Activated CD8-positive, alpha-beta memory T cell treated with anti-CD3 and anti-CD28 coated beads, Interleukin-2, amount 50 U/mL, for 24 hours (primary cell): ENCODE measurements around the gene IFI27L1.
"Not testable (repeated sequence)": the region's sequence is repeated elsewhere in the genome, so short reads cannot be mapped to it uniquely, and the experiment has no call there.

Source experiments
- DNase-seq: peaks from one replicate; pipeline ENCODE4 v3.0.0-alpha.2; 2020; ENCODE audit errors: extremely low read depth

Gene IFI27L1

DNA sequence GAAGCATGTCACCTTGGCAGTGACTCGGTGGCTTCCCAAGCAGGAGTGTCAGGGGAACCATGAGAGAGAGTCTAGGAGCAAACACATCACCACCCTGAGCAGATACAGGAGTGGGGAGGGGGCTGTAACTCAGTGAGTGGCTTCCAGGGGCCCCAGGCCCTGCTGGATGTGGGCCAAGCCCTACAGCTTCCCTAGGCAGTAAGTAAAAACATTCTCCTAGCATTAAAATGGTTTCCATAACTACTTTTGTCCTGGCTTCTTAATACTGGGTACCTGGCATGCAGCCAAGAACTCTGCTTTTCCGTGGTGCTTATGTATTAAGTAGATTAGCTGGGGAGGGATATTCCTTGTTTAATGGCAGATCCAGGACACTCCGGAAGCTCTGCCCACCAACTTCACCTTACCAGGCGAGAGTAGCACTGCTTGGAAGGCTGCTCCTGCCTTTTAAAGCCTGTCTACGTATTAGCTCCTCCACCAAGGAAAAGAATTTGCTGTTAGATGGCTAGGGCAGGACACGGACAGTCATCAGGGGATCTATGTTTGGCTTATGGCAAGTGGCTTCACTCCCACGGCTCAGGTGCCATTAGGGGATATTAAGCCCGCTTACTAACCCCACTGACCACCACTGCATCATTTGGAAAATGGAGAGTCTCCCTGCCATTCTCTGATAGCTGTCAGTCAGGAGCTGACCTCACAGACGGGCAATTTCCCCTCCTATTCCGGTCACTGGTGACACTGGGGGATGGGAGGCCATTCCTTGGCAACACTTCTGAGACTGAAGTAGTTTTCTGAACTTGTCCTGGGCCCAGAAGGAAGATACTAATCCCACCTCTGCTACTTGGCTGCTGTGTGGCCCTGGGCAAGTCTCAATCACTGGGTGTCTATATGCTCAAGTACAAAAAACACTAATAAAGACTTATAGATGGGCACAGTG, 32.2 kb upstream of the IFI27L1 start:
- DNase-seq, result no peak

DNA sequence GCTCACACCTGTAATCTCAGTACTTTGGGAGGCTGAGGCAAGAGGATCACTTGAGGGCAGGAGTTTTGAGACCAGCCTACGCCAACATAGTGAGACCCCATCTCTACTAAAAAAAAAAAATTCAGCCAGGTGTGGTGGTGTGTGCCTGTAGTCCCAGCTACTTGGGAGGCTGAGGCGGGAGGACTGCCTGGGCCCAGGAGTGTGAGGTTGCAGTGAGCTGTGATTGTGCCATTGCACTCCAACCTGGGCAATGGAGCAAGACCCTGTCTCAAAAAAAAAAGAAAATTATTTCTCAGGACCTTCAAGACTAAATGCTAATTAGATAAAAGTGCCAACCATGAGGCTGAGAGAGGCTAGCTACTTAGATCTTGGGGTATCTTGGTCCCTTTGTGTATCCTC, 31.5 kb upstream of the IFI27L1 start:
- no peak for DNase-seq

DNA sequence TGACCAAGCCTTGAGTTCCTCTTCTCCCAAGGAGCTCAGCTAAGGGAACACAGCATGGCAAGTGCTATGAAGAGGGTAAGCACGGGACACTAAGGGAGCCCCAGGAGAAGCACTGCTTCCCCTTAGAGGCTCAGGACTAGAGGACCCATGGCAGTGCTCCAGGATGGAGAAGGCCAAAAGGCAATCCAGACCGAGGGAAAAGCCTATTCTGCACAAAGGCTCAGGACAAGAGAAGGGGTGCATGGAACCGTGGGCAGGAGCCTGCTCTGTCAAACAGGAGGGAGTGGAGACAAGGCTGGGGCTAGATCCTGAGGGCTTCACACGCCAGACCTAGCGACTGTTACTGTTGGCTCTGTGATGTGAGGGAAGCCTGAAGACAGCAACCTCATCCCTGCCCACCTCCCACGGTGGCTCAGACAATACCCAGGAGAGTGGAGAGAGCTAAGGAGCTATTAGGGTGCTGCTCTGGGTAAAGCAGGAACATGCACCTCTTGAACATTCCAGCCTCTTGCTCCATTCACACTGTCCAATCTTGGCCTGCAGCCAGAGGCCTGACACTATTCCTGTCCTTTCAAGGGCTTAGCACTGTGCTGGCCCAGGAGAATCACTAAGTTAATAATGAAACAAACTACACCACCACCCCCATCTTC, 30.8 kb upstream of the IFI27L1 start:
- DNase-seq, result no peak

DNA sequence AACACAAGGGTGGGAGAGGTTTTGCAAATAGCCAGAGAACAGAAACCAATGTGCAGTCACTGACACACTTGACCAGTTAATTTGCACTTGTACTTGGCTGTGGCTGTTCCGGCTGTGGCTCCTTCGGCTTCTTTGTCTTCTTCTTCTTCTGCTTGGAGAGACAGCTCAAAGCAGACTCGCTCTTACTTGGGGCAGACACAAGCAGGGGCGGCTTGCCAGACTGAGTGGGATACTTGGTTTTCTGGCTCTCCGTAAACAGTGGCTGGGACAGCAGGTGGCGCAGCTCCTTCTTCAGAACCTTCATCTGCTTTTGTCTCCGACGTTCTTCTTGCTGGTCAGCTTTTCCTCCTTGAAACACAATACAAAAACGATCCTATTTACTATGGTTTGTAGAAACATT, 30.0 kb upstream of the IFI27L1 start:
- DNase-seq, result no peak

DNA sequence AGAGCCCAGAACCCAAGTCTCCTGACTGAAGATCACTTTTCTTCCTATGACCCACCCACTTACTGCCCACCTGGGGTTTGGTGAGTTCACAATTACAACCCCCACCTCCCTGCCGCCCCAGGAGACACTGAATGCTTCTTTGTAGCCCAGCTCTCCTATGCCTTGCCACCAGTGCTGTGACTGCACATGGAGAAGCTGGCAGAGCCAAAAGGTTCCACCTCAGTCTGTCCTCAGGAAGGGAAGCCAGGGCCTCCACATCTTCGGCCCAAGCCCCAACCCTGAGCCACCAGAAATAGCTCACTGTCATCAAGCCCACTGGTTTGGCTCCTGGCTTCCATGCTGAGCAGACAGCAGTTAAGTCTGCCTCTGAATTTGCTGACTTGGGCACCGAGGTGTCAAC, 29.3 kb upstream of the IFI27L1 start:
- no peak for DNase-seq

DNA sequence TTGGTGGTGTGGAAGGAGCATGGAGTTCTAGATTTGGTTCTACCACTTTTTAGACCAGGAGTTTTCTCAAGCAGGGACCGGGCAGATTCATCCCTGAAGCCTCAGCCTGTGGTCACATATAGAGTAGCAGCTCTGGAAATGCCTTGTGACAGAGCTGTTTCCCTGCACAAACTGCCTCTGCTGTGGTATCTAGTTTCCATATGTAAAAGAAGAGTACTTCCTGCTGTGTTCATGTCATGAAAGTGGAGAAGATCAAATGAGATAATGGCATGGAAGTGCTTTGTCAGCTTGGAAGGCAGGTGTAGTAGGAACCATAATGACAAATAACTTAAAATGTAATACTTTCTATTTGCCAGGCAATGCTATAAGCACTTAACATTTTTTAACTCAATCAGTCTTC, 28.9 kb upstream of the IFI27L1 start:
- no peak for DNase-seq

- DNase-seq, result no peak
These were observed 28.4 kb upstream of the IFI27L1 start for GRCh38 chr14:94052662-94053061.

DNA sequence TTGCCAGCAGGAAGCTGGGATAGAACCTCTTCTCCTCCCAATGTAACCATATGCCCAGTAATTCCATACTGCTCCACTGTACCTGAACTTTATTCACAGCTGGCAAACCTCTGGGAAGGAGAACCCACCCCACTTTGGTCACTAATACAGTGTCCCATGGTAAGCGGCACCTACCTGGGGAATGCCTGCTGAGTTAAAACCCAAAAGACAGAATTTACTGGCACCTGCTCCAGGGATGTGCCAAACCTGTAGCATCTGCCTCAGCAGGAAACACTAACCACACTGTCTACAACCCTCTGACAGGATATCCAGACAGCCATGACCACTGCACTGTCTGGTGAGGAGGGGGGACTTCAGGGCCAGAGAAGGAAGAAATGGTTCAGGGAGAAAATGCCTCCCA, 26.7 kb upstream of the IFI27L1 start:
- no peak for DNase-seq

DNA sequence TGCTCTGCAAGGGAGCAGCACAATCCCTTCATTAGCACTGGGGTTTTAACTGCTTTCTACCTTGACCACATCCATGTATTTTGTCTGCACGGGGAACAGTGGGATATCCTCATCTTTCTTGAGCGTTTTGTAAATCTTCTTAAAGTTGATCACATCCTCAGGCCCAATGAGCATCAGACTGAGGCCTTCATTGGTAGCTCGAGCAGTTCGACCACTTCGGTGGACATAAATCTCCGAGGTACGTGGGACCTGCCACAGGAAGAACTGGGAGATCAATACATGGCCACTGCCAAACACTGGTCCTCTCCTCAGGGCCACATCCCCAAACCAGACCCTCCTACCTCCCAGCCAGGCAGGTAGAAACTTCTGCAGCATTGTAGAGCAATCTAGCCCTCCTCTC, 26.2 kb upstream of the IFI27L1 start:
- DNase-seq, result no peak

- no peak for DNase-seq
These were observed 24.4 kb upstream of the IFI27L1 start for GRCh38 chr14:94056579-94057308.

GRCh38 chr14:94058128-94058673, 22.9 kb upstream of the IFI27L1 start:
- no peak for DNase-seq

GRCh38 chr14:94058674-94059138, 22.4 kb upstream of the IFI27L1 start:
- DNase-seq, result no peak

DNA sequence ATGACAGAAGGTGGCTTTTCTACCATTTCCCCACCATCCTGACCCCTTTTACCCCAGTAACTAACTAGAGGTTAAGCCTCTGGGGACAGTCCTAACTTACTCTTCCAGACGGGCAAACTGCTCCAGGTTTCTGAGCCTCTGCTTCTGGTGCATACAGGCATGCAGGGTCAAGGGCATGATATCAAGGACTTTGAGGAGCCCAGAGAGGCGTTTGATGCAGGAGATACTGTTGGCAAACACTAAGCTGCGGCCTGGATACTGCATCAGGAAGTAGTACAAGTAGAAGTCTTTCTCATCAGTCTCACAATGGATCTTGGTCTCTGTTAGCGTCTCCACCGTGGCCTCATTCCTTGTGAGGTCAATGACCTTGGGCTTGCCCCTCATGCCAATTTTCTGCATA, 21.1 kb upstream of the IFI27L1 start:
- no peak for DNase-seq

DNA sequence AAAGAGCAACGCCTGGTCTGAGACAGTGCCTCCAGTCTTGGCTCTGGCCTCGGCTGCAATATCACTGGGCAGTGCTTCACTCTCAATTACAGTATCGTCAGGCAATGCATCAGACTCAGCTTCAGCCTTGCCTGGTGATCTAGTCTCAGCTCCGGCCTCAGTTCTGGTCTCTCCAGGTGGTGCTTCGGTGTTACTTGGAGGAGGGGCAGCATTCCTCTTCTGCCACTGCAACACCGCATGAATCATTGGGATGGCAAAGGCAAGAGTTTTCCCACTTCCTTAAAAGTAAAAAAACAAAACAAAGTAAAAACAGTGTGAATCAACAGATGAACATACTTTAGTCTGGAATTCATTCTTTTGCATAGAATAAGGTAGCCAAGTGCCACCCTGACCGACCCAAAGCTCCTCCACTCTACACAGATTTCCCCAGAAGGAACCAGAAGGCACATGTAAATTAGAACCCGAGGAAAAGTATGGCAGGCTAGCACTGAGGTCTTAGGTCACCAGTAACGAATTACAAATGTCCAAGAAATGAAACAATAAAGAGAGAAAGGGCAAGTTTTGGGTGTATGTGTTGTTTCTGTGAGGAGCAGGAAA, 18.7 kb upstream of the IFI27L1 start:
- DNase-seq, result no peak

DNA sequence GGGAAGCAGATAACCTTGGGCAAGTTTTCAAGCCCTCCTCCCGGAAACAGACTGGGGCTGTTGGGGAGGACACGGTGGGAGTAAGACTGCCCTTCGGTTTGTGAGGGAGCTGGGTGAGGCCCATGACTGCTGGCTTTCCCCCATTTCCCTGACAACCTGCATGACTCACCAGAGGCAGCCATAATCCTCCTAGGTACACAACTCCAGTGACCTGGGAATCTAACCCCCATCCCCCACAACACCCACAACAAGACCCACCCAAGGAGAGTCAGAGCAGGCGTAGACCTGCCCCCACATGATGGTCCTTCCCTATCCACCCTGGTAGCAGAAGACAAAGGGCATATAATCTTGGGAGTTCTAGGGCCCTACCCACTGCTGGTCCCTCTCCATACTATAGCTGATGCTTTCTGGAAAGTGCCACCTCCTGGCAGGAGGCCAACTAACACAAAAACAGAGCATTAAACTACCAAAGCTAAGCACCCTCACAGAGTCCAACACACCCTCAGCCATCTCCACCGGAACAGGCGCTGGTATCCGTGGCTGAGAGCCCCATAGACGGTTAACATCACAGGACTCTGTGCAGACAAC, 14.9 kb upstream of the IFI27L1 start:
- DNase-seq, result no peak

DNA sequence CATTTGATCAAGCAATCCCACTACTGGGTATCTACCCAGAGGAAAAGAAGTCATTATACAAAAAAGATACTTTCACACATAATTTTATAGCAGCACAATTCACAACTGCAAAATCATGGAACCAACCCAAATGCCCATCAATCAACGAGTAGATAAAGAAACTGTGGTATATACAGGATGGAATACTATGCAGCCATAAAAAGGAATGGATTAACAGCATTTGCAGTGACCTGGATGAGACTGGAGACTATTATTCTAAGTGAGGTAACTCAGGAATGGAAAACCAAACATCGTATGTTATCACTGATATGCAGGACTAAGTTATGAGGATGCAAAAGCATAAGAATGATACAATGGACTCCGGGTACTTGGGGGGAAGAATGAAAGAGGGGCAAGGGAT, 9.0 kb upstream of the IFI27L1 start:
- not testable (repeated sequence) for DNase-seq

DNA sequence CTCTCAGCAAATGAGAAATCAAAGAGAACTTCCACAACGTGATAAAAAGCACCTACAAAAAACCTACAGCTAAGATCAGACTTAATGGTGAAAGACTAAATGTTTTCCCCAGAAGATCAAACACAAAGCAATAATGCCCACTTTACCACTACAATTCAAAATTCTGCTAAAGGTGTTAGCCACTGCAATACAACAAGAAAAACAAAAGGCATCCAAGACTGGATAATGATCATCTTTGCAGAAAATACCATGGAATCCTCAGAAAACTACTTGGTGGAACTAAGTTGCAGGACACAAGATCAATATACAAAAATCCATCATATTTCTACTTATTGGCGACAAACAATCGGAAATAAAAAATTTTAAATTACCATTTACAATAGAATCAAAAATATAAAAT, 6.6 kb upstream of the IFI27L1 start:
- DNase-seq, result no peak

DNA sequence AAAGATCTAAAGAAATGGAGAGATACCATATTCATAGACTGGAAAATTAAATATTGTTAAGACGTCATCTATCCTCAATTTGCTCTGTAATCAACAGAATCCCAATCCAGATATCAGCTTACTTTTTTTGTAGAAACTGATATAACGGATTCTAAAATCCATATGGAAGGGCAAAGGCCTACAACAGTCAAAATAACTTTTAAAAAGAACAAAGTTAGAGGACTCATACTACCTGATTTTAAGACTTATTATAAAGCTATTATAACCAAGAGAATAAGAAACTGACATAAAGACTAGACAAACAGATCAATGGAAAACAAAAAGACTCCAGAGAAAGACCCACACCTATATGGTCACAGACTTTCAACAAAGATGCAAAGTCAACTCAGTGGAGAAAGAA, 6.1 kb upstream of the IFI27L1 start:
- DNase-seq, result no peak

DNA sequence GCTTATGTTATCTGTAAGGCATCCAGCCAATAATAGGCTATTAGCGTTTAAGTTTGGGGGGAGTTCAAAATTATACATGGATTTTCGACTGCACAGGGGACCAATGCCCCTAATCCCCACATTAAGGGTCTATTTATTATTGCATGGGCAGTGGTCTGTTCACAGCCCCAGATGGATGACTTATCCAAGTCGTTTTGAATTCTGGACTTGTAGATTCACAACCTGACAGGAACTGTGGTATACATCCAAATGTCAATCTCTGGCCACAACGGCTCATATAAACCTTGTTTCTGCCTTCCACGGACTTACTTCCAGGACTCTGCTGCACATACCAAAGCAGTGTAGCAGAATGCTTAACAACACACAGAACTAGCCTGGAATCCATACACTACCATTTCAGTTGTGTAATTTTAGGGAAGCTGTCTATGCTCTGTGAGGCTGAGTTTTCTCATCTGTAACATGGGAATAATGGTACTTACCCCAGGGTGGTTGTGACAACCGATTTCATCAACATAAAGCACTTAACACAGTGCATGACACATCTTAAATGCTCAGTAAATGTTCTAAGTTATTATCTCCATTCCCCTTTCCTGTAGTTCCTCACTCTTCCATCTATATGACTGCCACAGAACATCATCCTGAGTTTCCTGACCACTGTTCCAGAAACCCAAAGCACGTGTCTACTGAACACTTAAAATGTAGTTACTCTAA, 3.8 kb upstream of the IFI27L1 start:
- no peak for DNase-seq

DNA sequence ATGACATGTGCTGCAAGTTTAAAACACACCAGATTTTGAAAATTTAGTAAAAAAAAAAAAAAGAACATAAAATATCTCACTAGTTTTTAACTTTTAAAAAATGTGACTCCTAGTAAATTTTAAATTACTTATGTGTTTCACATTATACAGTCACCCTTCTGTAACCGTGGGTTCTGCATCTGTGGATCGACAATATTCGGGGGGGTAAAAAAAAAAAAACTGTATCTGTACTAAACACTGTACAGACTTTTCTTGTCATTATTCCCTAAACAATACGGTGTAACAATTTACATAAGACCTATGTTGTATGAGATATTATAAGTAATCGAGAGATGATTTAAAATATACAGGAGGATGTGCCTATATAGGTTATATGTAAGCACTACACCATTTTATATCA, 3.3 kb upstream of the IFI27L1 start:
- no peak for DNase-seq
